ENCODE data around the gene SHPK. TPM values are rescaled to one million over a fixed set of nuclear protein-coding genes. Genes with fewer than 3 reads are reported as not detected.

The SHPK gene
- total and polyA plus RNA-seq, 2 of the 4 experiments (the other 2 are of a cell fraction), result 11.1 to 14.3 TPM

DNA sequence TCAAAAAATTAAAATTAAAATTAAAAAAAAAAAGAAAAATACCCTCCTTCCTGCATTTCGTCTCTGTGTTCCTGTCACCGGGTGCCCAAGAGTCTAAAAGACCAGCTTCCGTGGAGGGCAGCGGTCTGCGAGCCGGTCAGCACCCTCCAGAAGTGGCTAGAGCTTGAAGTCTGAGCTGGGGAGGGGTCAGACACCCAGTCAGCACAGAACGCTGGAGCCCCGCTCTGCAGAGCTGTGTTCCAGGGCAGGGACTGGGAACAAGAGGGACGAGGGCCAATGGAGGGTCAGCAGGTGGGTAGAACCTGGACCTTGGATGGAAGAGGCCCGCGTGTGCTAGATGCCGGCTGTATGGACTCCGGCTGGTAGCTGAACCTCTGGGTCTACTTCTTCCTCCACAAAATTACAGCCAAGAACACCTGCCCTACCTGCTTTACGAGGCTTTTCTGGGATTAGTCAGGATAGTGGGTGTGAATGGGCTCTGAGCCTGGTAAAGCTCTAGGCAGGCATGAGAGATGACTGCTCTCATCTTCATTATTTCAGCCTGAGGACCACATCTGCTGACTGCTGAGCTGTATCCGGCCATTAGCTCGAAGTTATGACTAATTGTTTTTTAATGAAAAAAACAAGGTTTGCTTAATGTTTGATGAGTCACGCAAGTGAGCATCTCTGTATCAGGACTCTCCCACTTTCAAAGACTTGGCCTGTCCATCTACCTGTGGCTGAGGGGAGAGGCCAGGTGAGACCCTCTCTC is 32.8 kb downstream of the SHPK start:
- no peak overlapping the region for H2BK120ac ChIP-seq (ENCODE audit: low read depth, low read length)
- no peaks in the 10 kb centered on the region for H3K27me3 ChIP-seq (ENCODE audit: control insufficient read depth, insufficient read depth, low read length)
- no peak overlapping the region for H2BK5ac ChIP-seq (ENCODE audit: low read depth, low read length, poor library complexity, severe bottlenecking)
- H4K20me1 ChIP-seq (ENCODE audit: insufficient read depth, low read length), result peaks cover 3% of the 10 kb centered on the region; the same call in 1 of the 2 replicates
- H3K18ac ChIP-seq (ENCODE audit: low read depth, low read length), result no peak overlapping the region
- CTCF ChIA-PET, result interaction anchor here (0.6 kb wide), 2 partner anchors 10 to 12 kb away, joined by 3 to 5 read pairs; no protein-coding TSS in a partner anchor
- no peak overlapping the region for H3K9ac ChIP-seq (ENCODE audit: low read depth, low read length)
- H2BK15ac ChIP-seq (ENCODE audit: low read depth, low read length), result no peak overlapping the region
- H3K4me2 ChIP-seq (ENCODE audit: low read depth, low read length), result no peak overlapping the region
- ATAC-seq (ENCODE audit: low read depth) (peak; percentile 81), DNase-seq (peak; percentile 84)
- in situ Hi-C loops (cut with MboI; ENCODE audit: low sequenced_read_pairs), result no loop called here
- H3K4me3 ChIP-seq (ENCODE audit: insufficient read depth, low read depth, low read length), result no peak overlapping the region
- WGBS, 2 experiments (ENCODE audit: extremely low coverage in 2 of 2, insufficient read length in 1 of 2), result 97% methylated on average over 5 of the region's 17 CpGs; no CpG with 5 or more reads in 1 of the 2 experiments
- no peak overlapping the region for H2AK5ac ChIP-seq (ENCODE audit: low read depth, low read length)
- H2AK9ac ChIP-seq (replicated peaks; ENCODE audit: low read depth, low read length, poor library complexity), result peak overlapping the region; percentile 48
- H4K91ac ChIP-seq (ENCODE audit: insufficient read depth, low read depth, low read length), result no peak overlapping the region
- no peak overlapping the region for H2AFZ ChIP-seq (replicated peaks; ENCODE audit: low read length, poor library complexity)
- H3K9me3 ChIP-seq (ENCODE audit: control insufficient read depth, insufficient read depth, low read length), result no peaks in the 10 kb centered on the region
- POLR2A ChIA-PET (ENCODE audit: unreplicated experiment), result no interaction called here
- H3K4me1 ChIP-seq (ENCODE audit: control insufficient read depth, insufficient read depth, low read length), result peaks cover 4% of the 10 kb centered on the region
- H3K14ac ChIP-seq (replicated peaks; ENCODE audit: low read depth, low read length), result no peak overlapping the region
- peak; percentile 72 for TF ChIP-seq NFE2L2 (IDR thresholded peaks at IDR 0.05; ENCODE audit: low read depth, low read length)
- TF ChIP-seq USF2 (IDR thresholded peaks at IDR 0.05; ENCODE audit: low read depth, low read length), result no peak
- TF ChIP-seq CTCF (conservative IDR thresholded peaks at IDR 0.05; ENCODE audit: low read depth, low read length), result no peak
- peak; percentile 87 for TF ChIP-seq FOS (IDR thresholded peaks at IDR 0.05; ENCODE audit: low read depth, low read length)
- TF ChIP-seq BHLHE40 (IDR thresholded peaks at IDR 0.05; ENCODE audit: low read depth, low read length), result no peak
- TF ChIP-seq CEBPB (IDR thresholded peaks at IDR 0.05; ENCODE audit: low read depth, low read length), result peak; percentile 75
- intact Hi-C loops (cut with micrococcal nuclease), result no loop called here
- no peak overlapping the region for H4K8ac ChIP-seq (ENCODE audit: low read depth in 2 of 2, low read length in 2 of 2)
- no peak overlapping the region for H3K27ac ChIP-seq (ENCODE audit: insufficient read depth, low read length)
- H3K56ac ChIP-seq (ENCODE audit: extremely low read depth, insufficient read depth, low read length), result no peak overlapping the region
- peaks cover 7% of the 10 kb centered on the region for H3K36me3 ChIP-seq (ENCODE audit: control insufficient read depth, insufficient read depth, low read length)
- H2BK20ac ChIP-seq (ENCODE audit: low read depth, low read length), result no peak overlapping the region
- no peak overlapping the region for H4K5ac ChIP-seq (ENCODE audit: low read depth, low read length)
- no TSS peak for BruUV-seq (replicated peaks)
- no peaks in the 10 kb centered on the region; a peak in 1 of 4 replicates for H3K79me1 ChIP-seq (ENCODE audit: low read depth in 1 of 2, low read length in 2 of 2)
- H3K4ac ChIP-seq (ENCODE audit: low read depth, low read length), result no peak overlapping the region
- peaks cover 5% of the 10 kb centered on the region; the same call in 1 of the 2 replicates for H3K9me1 ChIP-seq (ENCODE audit: insufficient read depth, low read length)
- H3K23ac ChIP-seq (ENCODE audit: low read depth, low read length), result no peak overlapping the region
- dilution Hi-C loops (cut with HindIII; ENCODE audit: low sequenced_read_pairs, unreplicated experiment), result no loop called here
